Neutrophil (primary cell): ENCODE data around the gene NUDC.
"Not testable (repeated sequence)": the region's sequence is repeated elsewhere in the genome, so short reads cannot be mapped to it uniquely, and the experiment has no call there.

Source experiments
- H3K27ac ChIP-seq: fragments of 200-600 bp; sonication (generic); 2 replicates; pipeline ENCODE4 v1.5.1; 2016; ENCODE audit warnings: mild to moderate bottlenecking, moderate library complexity
- H3K27me3 ChIP-seq: fragments of 200-600 bp; sonication (generic); 2 replicates; pipeline ENCODE4 v1.6.0; 2016; ENCODE audit warnings: mild to moderate bottlenecking
- H3K36me3 ChIP-seq: fragments of 200-600 bp; sonication (generic); 2 replicates; pipeline ENCODE4 v1.5.1; 2017
- H3K4me1 ChIP-seq, 2 experiments: fragments of 200-600 bp in 1 of 2; sonication (generic) in 1 of 2; 1 replicate in 1 of 2; 2 replicates in 1 of 2; pipeline versions ENCODE4 v1.5.1 to v1.6.1; 2013 to 2016; ENCODE audit warnings: low read depth in 1 of 2, low read length in 1 of 2, mild to moderate bottlenecking in 1 of 2, moderate library complexity in 1 of 2; ENCODE audit not compliant: control insufficient read depth in 1 of 2, insufficient read depth in 1 of 2
- H3K4me3 ChIP-seq, 2 experiments: fragments of 200-600 bp in 1 of 2; sonication (generic) in 1 of 2; 1 replicate in 1 of 2; 2 replicates in 1 of 2; pipeline ENCODE4 v1.5.1; 2013 to 2016; ENCODE audit warnings: low read depth in 1 of 2, low read length in 1 of 2, mild to moderate bottlenecking in 1 of 2, moderate library complexity in 1 of 2
- H3K9me3 ChIP-seq: fragments of 200-600 bp; sonication (generic); 2 replicates; pipeline ENCODE4 v1.5.1; 2016
- TF ChIP-seq, protein P1 (sequence below): fragments of 200-600 bp; sonication (generic); IDR thresholded peaks from 2 replicates; pipeline ENCODE4 v1.5.1; 2016; ENCODE audit warnings: antibody characterized with exemption

The NUDC gene

DNA sequence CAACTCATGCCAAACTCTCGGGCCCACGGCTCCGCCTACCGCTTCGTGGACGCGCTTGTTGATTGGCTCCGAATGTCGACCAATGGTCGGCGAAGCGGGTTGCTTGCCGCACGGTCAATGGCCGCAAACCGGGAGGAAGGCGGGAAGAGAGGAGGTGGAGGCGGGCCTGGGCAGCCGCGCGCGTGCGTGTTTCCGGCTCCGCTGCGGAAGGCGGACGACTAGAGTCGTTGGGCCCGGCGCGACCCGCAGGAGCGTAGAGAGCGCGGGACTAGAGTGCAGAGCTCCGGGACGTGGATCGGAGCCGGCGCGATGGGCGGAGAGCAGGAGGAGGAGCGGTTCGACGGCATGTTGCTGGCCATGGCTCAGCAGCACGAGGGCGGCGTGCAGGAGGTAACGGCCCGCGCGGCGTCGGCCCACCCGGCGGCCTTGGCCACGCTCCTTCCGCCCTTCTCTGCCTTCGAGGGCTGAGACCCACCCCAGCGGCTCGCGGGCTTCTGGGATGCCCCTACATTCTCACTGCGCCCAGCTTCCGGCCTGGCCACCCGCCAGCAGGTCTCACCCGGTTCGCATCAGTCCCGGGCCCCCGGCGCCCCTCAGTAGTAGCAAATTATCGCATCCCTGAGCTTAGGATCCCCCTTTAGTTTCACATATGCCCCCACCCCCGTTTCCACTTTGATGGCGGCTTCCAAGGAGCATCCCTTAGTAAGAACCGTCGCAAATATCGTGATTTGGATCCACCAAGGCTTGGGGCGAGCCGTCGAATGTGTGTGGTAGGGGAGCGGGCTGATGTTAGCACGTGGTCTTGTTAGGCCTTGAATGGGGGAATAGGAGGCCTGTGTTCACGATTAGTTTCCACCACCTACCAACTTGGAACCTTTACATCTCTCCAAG lies at the start of gene NUDC:
Gene NUDC, plus strand, starts transcription at position 204 of the 891 bp plus-strand sequence. Its CDS starts 106 bp downstream, at position 310.
- TF ChIP-seq, protein P1, sequence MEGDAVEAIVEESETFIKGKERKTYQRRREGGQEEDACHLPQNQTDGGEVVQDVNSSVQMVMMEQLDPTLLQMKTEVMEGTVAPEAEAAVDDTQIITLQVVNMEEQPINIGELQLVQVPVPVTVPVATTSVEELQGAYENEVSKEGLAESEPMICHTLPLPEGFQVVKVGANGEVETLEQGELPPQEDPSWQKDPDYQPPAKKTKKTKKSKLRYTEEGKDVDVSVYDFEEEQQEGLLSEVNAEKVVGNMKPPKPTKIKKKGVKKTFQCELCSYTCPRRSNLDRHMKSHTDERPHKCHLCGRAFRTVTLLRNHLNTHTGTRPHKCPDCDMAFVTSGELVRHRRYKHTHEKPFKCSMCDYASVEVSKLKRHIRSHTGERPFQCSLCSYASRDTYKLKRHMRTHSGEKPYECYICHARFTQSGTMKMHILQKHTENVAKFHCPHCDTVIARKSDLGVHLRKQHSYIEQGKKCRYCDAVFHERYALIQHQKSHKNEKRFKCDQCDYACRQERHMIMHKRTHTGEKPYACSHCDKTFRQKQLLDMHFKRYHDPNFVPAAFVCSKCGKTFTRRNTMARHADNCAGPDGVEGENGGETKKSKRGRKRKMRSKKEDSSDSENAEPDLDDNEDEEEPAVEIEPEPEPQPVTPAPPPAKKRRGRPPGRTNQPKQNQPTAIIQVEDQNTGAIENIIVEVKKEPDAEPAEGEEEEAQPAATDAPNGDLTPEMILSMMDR, result peak; percentile 32
- H3K4me1 ChIP-seq, result peaks cover 13 to 16% of the 10 kb centered on the region in 2 experiments
- no peaks in the 10 kb centered on the region for H3K9me3 ChIP-seq
- H3K27me3 ChIP-seq, result no peaks in the 10 kb centered on the region
- H3K27ac ChIP-seq, result peak within 1 kb of the TSS; percentile 67
- peaks cover 10% of the 10 kb centered on the region for H3K36me3 ChIP-seq
- peak within 1 kb of the TSS; percentile 94 to 98 for H3K4me3 ChIP-seq

GRCh38 chr1:26873097-26873496 lies 48.4 kb upstream of the NUDC start:
- not testable (repeated sequence) for H3K27ac ChIP-seq, H3K9me3 ChIP-seq, H3K4me1 ChIP-seq, H3K4me3 ChIP-seq, H3K36me3 ChIP-seq, H3K27me3 ChIP-seq

- TF ChIP-seq, protein P1, result no peak
- Histone ChIP-seq H3K4me1 (no peaks in the 10 kb centered on the region), H3K27me3 (no peaks in the 10 kb centered on the region), H3K4me3 (no peak overlapping the region), H3K9me3 (no peaks in the 10 kb centered on the region), H3K36me3 (peaks cover 21% of the 10 kb centered on the region), H3K27ac (no peak overlapping the region)
These were observed 46.6 kb upstream of the NUDC start for GRCh38 chr1:26874896-26875295.

GRCh38 chr1:26877326-26877725 lies 44.2 kb upstream of the NUDC start:
- H3K4me1 ChIP-seq, result no peaks in the 10 kb centered on the region
- H3K27ac ChIP-seq, result no peak overlapping the region
- TF ChIP-seq, protein P1, result no peak
- no peaks in the 10 kb centered on the region for H3K9me3 ChIP-seq
- no peaks in the 10 kb centered on the region for H3K27me3 ChIP-seq
- H3K36me3 ChIP-seq, result peaks cover 45% of the 10 kb centered on the region
- no peak overlapping the region for H3K4me3 ChIP-seq

GRCh38 chr1:26879793-26880192 lies 41.8 kb upstream of the NUDC start:
- peaks cover 70% of the 10 kb centered on the region for H3K36me3 ChIP-seq
- H3K27ac ChIP-seq, result no peak overlapping the region
- TF ChIP-seq, protein P1, result no peak
- no peak overlapping the region for H3K4me3 ChIP-seq
- no peaks in the 10 kb centered on the region for H3K27me3 ChIP-seq
- H3K9me3 ChIP-seq, result no peaks in the 10 kb centered on the region
- no peaks in the 10 kb centered on the region for H3K4me1 ChIP-seq

DNA sequence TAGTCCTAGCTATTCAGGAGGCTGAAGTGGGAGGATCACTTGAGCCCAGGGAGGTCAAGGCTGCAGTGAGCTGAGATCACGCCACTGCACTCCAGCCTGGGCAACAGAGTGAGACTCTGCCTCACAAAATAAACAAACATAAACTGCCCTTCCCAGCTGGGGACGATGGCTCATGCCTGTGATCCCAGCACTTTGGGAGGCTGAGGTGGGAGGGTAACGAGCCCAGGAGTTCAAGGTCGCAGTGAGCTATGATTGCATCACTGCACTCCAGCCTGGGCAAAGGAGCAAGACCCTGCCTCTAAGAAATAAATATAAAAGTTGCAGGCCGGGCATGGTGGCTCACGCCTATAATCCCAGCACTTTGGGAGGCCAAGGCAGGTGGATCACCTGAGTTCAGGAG lies 39.9 kb upstream of the NUDC start:
- H3K4me1 ChIP-seq, H3K4me3 ChIP-seq, H3K27ac ChIP-seq, H3K27me3 ChIP-seq, H3K9me3 ChIP-seq: not testable (repeated sequence)
- H3K36me3 ChIP-seq, result peaks cover 86% of the 10 kb centered on the region
